NOMO-1 treated with DMSO at 0.1 percent for 48 hours (cell line): ENCODE measurements around the gene SAPCD2.

Source experiments
- DNase-seq: peaks from one replicate; lab custom pipeline; 2025; ENCODE audit not compliant: unreplicated experiment; lab: John Stamatoyannopoulos, UW

Gene SAPCD2

GRCh38 chr9:137019891-137020683, 50.3 kb downstream of the SAPCD2 start:
- DNase-seq = no peak

- no peak for DNase-seq
Observed at GRCh38 chr9:137018761-137019559, 51.4 kb downstream of the SAPCD2 start.

GRCh38 chr9:137017791-137018497, 52.4 kb downstream of the SAPCD2 start:
- DNase-seq = no peak

GRCh38 chr9:137017071-137017470, 53.3 kb downstream of the SAPCD2 start:
- DNase-seq = no peak

- DNase-seq = no peak
Observed at GRCh38 chr9:137016436-137016835, 53.9 kb downstream of the SAPCD2 start.

- DNase-seq = no peak
Observed at GRCh38 chr9:137015976-137016375, 54.4 kb downstream of the SAPCD2 start.

GRCh38 chr9:137015540-137015930, 54.8 kb downstream of the SAPCD2 start:
- DNase-seq = no peak

- no peak for DNase-seq
Observed at GRCh38 chr9:137014776-137015539, 55.4 kb downstream of the SAPCD2 start.

- no peak for DNase-seq
Observed at GRCh38 chr9:137014166-137014565, 56.2 kb downstream of the SAPCD2 start.

- DNase-seq = no peak
Observed at GRCh38 chr9:137013571-137013940, 56.8 kb downstream of the SAPCD2 start.

GRCh38 chr9:137012694-137013570, 57.4 kb downstream of the SAPCD2 start:
- no peak for DNase-seq
